HepG2 (cell line): ENCODE data around the gene KDM7A. TPM values are rescaled to one million over a fixed set of nuclear protein-coding genes. Genes with fewer than 3 reads are reported as not detected.

Experiments
- DDIT3 ChIP-seq: sonication (generic); formaldehyde crosslinking; IDR thresholded peaks from 2 replicates; pipeline ENCODE4 v1.4.0; 2020; ENCODE audit warnings: mild to moderate bottlenecking, missing genetic modification reagents
- ELF3 ChIP-seq: IDR thresholded peaks from 2 replicates; pipeline ENCODE4 v1.6.1; 2016; ENCODE audit warnings: missing genetic modification reagents, missing compliant biosample characterization
- HDAC1 ChIP-seq: sonication (generic); formaldehyde crosslinking; IDR thresholded peaks from 2 replicates; pipeline ENCODE4 v1.5.1; 2020; ENCODE audit warnings: mild to moderate bottlenecking, missing genetic modification reagents
- MIER3 ChIP-seq: IDR thresholded peaks from 2 replicates; pipeline ENCODE4 v1.6.1; 2016; ENCODE audit warnings: missing compliant biosample characterization, borderline replicate concordance
- PBX3 ChIP-seq: sonication (generic); formaldehyde crosslinking; IDR thresholded peaks from 2 replicates; pipeline ENCODE4 v1.8.1; 2023; ENCODE audit warnings: missing genetic modification reagents, inconsistent platforms, borderline replicate concordance
- POLR2AphosphoS5 ChIP-seq: IDR thresholded peaks from 2 replicates; pipeline ENCODE4 v1.6.1; 2012; ENCODE audit warnings: low read depth, low read length
- PPARG ChIP-seq: conservative IDR thresholded peaks from 2 replicates; pipeline ENCODE4 v1.6.1; 2016; ENCODE audit warnings: missing biosample characterization, missing genetic modification reagents
- RORA ChIP-seq: sonication (generic); formaldehyde crosslinking; IDR thresholded peaks from 2 replicates; pipeline ENCODE4 v1.5.0; 2020; ENCODE audit warnings: mild to moderate bottlenecking, missing genetic modification reagents, moderate library complexity
- SMARCE1 ChIP-seq: fragments of 450-650 bp; IDR thresholded peaks from 2 replicates; pipeline ENCODE4 v1.6.1; 2017; ENCODE audit warnings: borderline replicate concordance
- YY1 ChIP-seq: IDR thresholded peaks from 2 replicates; pipeline ENCODE4 v1.6.1; 2011; ENCODE audit warnings: low read length, low read depth, moderate library complexity, mild to moderate bottlenecking; ENCODE audit not compliant: insufficient read depth, insufficient replicate concordance
- ZNF556 ChIP-seq: sonication (generic); formaldehyde crosslinking; IDR thresholded peaks from 2 replicates; pipeline ENCODE4 v1.4.0; 2020; ENCODE audit warnings: mild to moderate bottlenecking, missing genetic modification reagents, borderline replicate concordance
- ZNF841 ChIP-seq: sonication (generic); formaldehyde crosslinking; IDR thresholded peaks from 2 replicates; pipeline ENCODE4 v1.8.1; 2023; ENCODE audit warnings: missing genetic modification reagents, borderline replicate concordance
- polyA plus RNA-seq, 8 experiments: library from polyadenylated mRNA; depleted of rRNA in 3 of 8; stranded (reverse) in 7 of 8; unstranded in 1 of 8; fragments of >200 nt; fragmentation: Illumina TruSeq in 4 of 8; extraction: Trizol in 4 of 8; gene quantifications; 2 replicates each; pipeline versions ENCODE4 v1.2.1 to v1.2.3, GENCODE V29; 2011 to 2016; ENCODE audit warnings: low read depth in 4 of 8, missing spikeins in 1 of 8, mixed read lengths in 1 of 8; ENCODE audit not compliant: insufficient read depth in 1 of 8
- total RNA-seq, 5 experiments: library from RNA; depleted of rRNA; stranded (reverse); fragments of >200 nt; fragmentation: Illumina TruSeq; extraction: Trizol; gene quantifications; 2 replicates each; pipeline ENCODE4 v1.2.3, GENCODE V29; 2016; ENCODE audit warnings: low read depth in 1 of 5
- TF ChIP-seq, protein P1 (sequence below): sonication (generic); formaldehyde crosslinking; IDR thresholded peaks from 2 replicates; pipeline ENCODE4 v1.4.0; 2020; ENCODE audit warnings: missing genetic modification reagents, borderline replicate concordance
- TF ChIP-seq, protein P2 (sequence below): sonication (generic); formaldehyde crosslinking; IDR thresholded peaks from 2 replicates; pipeline ENCODE4 v1.4.0; 2020; ENCODE audit warnings: mild to moderate bottlenecking, missing genetic modification reagents
- TF ChIP-seq, protein P3 (sequence below): sonication (generic); formaldehyde crosslinking; conservative IDR thresholded peaks from 2 replicates; pipeline ENCODE4 v1.8.0; 2022; ENCODE audit warnings: missing genetic modification reagents
- TF ChIP-seq, protein P4 (sequence below), 2 experiments: IDR thresholded peaks; 2 replicates each; pipeline ENCODE4 v1.6.1; 2011 to 2012; ENCODE audit warnings: low read length in 2 of 2, borderline replicate concordance in 1 of 2, low read depth in 1 of 2, mild to moderate bottlenecking in 1 of 2, moderate library complexity in 1 of 2

KDM7A gene
- total and polyA plus RNA-seq, 2 of the 13 experiments (the other 11 are each of a cell fraction or from before 2014, with no cell fraction given): 10.8 to 16.8 TPM

DNA sequence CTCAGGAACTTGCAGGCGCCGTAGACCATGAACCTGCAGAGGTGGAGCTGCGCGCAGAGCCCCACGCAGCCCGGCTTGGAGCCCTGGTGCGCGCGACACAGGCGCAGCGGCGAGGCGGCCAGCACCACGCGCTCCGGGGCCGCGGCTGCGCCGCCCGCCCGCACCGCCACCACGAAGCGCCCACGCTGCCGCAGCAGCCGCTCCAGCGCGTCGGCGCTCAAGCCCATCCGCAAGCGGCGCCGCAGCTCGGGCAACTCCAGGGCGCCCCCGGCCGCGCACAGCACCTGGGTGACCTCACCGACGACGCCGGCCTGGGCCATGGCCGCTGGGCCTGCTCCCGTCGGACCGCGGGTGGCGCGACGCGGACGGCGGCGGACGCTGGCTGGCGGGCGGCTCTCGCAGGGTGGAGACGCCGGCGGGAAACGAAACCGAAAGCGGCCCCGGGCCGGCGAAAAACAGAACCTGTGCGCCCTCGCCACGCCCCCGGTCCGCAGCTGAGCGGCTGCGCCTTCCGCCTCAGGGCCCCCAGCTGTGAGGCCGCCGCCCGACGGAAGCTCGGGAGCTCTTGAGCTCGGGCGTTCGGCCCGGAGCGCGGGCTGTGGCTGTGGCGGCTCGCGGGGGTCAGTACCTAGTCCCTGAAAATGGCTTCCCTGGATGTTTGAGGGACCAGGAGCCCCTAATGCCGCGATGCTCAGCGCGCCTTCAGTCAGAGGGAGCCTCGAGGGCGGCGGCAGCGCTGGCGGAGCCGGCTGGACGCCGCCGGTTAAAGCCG is 114.1 kb downstream of the KDM7A start, which contains the start of gene PARP12 (continued):
- TF ChIP-seq, protein P1, sequence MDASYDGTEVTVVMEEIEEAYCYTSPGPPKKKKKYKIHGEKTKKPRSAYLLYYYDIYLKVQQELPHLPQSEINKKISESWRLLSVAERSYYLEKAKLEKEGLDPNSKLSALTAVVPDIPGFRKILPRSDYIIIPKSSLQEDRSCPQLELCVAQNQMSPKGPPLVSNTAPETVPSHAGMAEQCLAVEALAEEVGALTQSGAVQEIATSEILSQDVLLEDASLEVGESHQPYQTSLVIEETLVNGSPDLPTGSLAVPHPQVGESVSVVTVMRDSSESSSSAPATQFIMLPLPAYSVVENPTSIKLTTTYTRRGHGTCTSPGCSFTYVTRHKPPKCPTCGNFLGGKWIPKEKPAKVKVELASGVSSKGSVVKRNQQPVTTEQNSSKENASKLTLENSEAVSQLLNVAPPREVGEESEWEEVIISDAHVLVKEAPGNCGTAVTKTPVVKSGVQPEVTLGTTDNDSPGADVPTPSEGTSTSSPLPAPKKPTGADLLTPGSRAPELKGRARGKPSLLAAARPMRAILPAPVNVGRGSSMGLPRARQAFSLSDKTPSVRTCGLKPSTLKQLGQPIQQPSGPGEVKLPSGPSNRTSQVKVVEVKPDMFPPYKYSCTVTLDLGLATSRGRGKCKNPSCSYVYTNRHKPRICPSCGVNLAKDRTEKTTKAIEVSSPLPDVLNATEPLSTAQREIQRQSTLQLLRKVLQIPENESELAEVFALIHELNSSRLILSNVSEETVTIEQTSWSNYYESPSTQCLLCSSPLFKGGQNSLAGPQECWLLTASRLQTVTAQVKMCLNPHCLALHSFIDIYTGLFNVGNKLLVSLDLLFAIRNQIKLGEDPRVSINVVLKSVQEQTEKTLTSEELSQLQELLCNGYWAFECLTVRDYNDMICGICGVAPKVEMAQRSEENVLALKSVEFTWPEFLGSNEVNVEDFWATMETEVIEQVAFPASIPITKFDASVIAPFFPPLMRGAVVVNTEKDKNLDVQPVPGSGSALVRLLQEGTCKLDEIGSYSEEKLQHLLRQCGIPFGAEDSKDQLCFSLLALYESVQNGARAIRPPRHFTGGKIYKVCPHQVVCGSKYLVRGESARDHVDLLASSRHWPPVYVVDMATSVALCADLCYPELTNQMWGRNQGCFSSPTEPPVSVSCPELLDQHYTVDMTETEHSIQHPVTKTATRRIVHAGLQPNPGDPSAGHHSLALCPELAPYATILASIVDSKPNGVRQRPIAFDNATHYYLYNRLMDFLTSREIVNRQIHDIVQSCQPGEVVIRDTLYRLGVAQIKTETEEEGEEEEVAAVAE (CRISPR knock-in tag): no peak
- TF ChIP-seq PBX3 (CRISPR knock-in tag): 0 out of 2 replicates have a peak, but pooled peaks have one; percentile 50
- peak; percentile 70 for TF ChIP-seq YY1
- peak; percentile 65 for TF ChIP-seq ELF3 (CRISPR knock-in tag)
- TF ChIP-seq, protein P2, sequence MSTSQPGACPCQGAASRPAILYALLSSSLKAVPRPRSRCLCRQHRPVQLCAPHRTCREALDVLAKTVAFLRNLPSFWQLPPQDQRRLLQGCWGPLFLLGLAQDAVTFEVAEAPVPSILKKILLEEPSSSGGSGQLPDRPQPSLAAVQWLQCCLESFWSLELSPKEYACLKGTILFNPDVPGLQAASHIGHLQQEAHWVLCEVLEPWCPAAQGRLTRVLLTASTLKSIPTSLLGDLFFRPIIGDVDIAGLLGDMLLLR (CRISPR knock-in tag): 0 out of 2 replicates have a peak, but pooled peaks have one; percentile 47
- TF ChIP-seq ZNF841 (CRISPR knock-in tag): no peak
- TF ChIP-seq MIER3 (CRISPR knock-in tag): no peak; the same call in 1 of the 2 replicates
- TF ChIP-seq DDIT3 (CRISPR knock-in tag): no peak
- peak; percentile 39; the same call in 1 of the 2 replicates for TF ChIP-seq ZNF556
- TF ChIP-seq POLR2AphosphoS5: no peak
- TF ChIP-seq PPARG (CRISPR knock-in tag): peak; percentile 37; the same call in 1 of the 2 replicates
- TF ChIP-seq RORA (CRISPR knock-in tag): no peak
- TF ChIP-seq HDAC1: peak; percentile 86
- TF ChIP-seq, protein P3, sequence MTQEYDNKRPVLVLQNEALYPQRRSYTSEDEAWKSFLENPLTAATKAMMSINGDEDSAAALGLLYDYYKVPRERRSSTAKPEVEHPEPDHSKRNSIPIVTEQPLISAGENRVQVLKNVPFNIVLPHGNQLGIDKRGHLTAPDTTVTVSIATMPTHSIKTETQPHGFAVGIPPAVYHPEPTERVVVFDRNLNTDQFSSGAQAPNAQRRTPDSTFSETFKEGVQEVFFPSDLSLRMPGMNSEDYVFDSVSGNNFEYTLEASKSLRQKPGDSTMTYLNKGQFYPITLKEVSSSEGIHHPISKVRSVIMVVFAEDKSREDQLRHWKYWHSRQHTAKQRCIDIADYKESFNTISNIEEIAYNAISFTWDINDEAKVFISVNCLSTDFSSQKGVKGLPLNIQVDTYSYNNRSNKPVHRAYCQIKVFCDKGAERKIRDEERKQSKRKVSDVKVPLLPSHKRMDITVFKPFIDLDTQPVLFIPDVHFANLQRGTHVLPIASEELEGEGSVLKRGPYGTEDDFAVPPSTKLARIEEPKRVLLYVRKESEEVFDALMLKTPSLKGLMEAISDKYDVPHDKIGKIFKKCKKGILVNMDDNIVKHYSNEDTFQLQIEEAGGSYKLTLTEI (CRISPR knock-in tag): no peak
- no peak for TF ChIP-seq SMARCE1
- TF ChIP-seq, protein P4, sequence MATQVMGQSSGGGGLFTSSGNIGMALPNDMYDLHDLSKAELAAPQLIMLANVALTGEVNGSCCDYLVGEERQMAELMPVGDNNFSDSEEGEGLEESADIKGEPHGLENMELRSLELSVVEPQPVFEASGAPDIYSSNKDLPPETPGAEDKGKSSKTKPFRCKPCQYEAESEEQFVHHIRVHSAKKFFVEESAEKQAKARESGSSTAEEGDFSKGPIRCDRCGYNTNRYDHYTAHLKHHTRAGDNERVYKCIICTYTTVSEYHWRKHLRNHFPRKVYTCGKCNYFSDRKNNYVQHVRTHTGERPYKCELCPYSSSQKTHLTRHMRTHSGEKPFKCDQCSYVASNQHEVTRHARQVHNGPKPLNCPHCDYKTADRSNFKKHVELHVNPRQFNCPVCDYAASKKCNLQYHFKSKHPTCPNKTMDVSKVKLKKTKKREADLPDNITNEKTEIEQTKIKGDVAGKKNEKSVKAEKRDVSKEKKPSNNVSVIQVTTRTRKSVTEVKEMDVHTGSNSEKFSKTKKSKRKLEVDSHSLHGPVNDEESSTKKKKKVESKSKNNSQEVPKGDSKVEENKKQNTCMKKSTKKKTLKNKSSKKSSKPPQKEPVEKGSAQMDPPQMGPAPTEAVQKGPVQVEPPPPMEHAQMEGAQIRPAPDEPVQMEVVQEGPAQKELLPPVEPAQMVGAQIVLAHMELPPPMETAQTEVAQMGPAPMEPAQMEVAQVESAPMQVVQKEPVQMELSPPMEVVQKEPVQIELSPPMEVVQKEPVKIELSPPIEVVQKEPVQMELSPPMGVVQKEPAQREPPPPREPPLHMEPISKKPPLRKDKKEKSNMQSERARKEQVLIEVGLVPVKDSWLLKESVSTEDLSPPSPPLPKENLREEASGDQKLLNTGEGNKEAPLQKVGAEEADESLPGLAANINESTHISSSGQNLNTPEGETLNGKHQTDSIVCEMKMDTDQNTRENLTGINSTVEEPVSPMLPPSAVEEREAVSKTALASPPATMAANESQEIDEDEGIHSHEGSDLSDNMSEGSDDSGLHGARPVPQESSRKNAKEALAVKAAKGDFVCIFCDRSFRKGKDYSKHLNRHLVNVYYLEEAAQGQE (IDR thresholded peaks at IDR 0.05; ENCODE audit: borderline replicate concordance in 1 of 2, low read depth in 1 of 2, low read length in 2 of 2): no peak
